ENCODE measurements around the gene NUDCD3.

The NUDCD3 gene

GRCh38 chr7:44372560-44373417 lies 117.7 kb downstream of the NUDCD3 start:
- Histone ChIP-seq H3K79me2 (ENCODE audit: control insufficient read depth, insufficient read depth, low read length, poor library complexity) (no peaks in the 10 kb centered on the region), H3K27me3 (ENCODE audit: insufficient read depth, low read length) (no peaks in the 10 kb centered on the region), H3K14ac (ENCODE audit: low read length) (no peak overlapping the region), H2AFZ (ENCODE audit: insufficient read depth, low read length, poor library complexity) (no peak overlapping the region), H3K36me3 (ENCODE audit: control insufficient read depth in 1 of 2, insufficient read depth in 2 of 2, low read length in 2 of 2) (no peaks in the 10 kb centered on the region), H3K79me1 (ENCODE audit: low read length) (no peaks in the 10 kb centered on the region), H3K23ac (ENCODE audit: low read length) (no peak overlapping the region), H2BK120ac (ENCODE audit: insufficient read depth, low read length, poor library complexity) (no peak overlapping the region), H3K4ac (ENCODE audit: low read depth, low read length) (no peak overlapping the region), H3K4me3 (ENCODE audit: low read depth, low read length) (no peak overlapping the region), H3K18ac (ENCODE audit: low read length) (no peak overlapping the region), H3K9ac (ENCODE audit: low read length) (no peak overlapping the region), H2BK12ac (ENCODE audit: low read length) (no peak overlapping the region), H3K4me1 (ENCODE audit: control insufficient read depth in 1 of 2, insufficient read depth in 2 of 2, low read length in 2 of 2) (no peaks in the 10 kb centered on the region), H3K4me2 (ENCODE audit: low read length) (no peak overlapping the region), H3K27ac (ENCODE audit: low read depth, low read length) (no peak overlapping the region), H4K91ac (ENCODE audit: low read depth, low read length) (no peak overlapping the region), H2AK5ac (ENCODE audit: low read length) (no peak overlapping the region), H4K8ac (ENCODE audit: low read depth, low read length) (no peak overlapping the region), H4K12ac (ENCODE audit: low read depth, low read length) (no peak overlapping the region), H3K9me3 (ENCODE audit: insufficient read depth, low read depth, low read length) (no peaks in the 10 kb centered on the region), H2BK5ac (ENCODE audit: low read depth, low read length, poor library complexity) (no peak overlapping the region)
- no peak for DNase-seq
- no CpG with 5 or more reads among the region's 5 CpGs for WGBS (ENCODE audit: extremely low coverage, insufficient coverage, insufficient read length)

DNA sequence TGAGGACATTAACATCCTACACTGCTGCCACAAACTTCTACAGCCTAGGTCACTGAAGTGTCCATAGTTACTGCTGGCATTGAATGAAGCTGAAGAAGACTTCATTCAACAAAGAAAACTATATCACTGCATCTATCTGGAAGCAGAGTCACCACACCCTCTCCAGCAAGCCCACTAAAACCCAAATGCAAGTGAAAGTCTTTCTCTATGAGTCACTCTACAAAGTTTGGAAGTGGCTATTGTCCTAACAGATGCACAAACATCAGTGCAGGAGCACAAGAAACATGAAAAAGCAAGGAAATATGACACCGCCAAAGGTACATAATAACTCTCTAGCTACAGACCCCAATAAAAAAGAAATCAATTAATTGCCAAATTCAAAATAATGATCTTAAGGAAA lies 121.6 kb downstream of the NUDCD3 start:
- DNase-seq: no peak
- H3K9ac ChIP-seq (ENCODE audit: low read length): no peak overlapping the region
- H2BK5ac ChIP-seq (ENCODE audit: low read depth, low read length, poor library complexity): no peak overlapping the region
- WGBS (ENCODE audit: extremely low coverage, insufficient coverage, insufficient read length): no CpG with 5 or more reads among the region's 1 CpG
- H3K4ac ChIP-seq (ENCODE audit: low read depth, low read length): no peak overlapping the region
- no peaks in the 10 kb centered on the region for H3K36me3 ChIP-seq (ENCODE audit: control insufficient read depth in 1 of 2, insufficient read depth in 2 of 2, low read length in 2 of 2)
- H3K79me1 ChIP-seq (ENCODE audit: low read length): no peaks in the 10 kb centered on the region
- no peaks in the 10 kb centered on the region for H3K9me3 ChIP-seq (ENCODE audit: insufficient read depth, low read depth, low read length)
- no peak overlapping the region for H3K4me3 ChIP-seq (ENCODE audit: low read depth, low read length)
- H4K8ac ChIP-seq (ENCODE audit: low read depth, low read length): no peak overlapping the region
- no peak overlapping the region for H2AFZ ChIP-seq (ENCODE audit: insufficient read depth, low read length, poor library complexity)
- H4K91ac ChIP-seq (ENCODE audit: low read depth, low read length): no peak overlapping the region
- no peak overlapping the region for H3K18ac ChIP-seq (ENCODE audit: low read length)
- no peaks in the 10 kb centered on the region for H3K27me3 ChIP-seq (ENCODE audit: insufficient read depth, low read length)
- no peaks in the 10 kb centered on the region for H3K4me1 ChIP-seq (ENCODE audit: control insufficient read depth in 1 of 2, insufficient read depth in 2 of 2, low read length in 2 of 2)
- no peak overlapping the region for H3K27ac ChIP-seq (ENCODE audit: low read depth, low read length)
- no peak overlapping the region for H2BK120ac ChIP-seq (ENCODE audit: insufficient read depth, low read length, poor library complexity)
- H3K4me2 ChIP-seq (ENCODE audit: low read length): no peak overlapping the region
- no peak overlapping the region for H4K12ac ChIP-seq (ENCODE audit: low read depth, low read length)
- H3K79me2 ChIP-seq (ENCODE audit: control insufficient read depth, insufficient read depth, low read length, poor library complexity): no peaks in the 10 kb centered on the region
- H2BK12ac ChIP-seq (ENCODE audit: low read length): no peak overlapping the region
- H3K14ac ChIP-seq (ENCODE audit: low read length): no peak overlapping the region
- H2AK5ac ChIP-seq (ENCODE audit: low read length): no peak overlapping the region
- no peak overlapping the region for H3K23ac ChIP-seq (ENCODE audit: low read length)

- Histone ChIP-seq H3K79me2 (ENCODE audit: control insufficient read depth, insufficient read depth, low read length, poor library complexity) (no peaks in the 10 kb centered on the region), H3K27me3 (ENCODE audit: insufficient read depth, low read length) (no peaks in the 10 kb centered on the region), H3K14ac (ENCODE audit: low read length) (no peak overlapping the region), H3K4me2 (ENCODE audit: low read length) (no peak overlapping the region), H3K23ac (ENCODE audit: low read length) (no peak overlapping the region), H3K9me3 (ENCODE audit: insufficient read depth, low read depth, low read length) (no peaks in the 10 kb centered on the region), H2AK5ac (ENCODE audit: low read length) (no peak overlapping the region), H3K18ac (ENCODE audit: low read length) (no peak overlapping the region), H3K9ac (ENCODE audit: low read length) (no peak overlapping the region), H2BK120ac (ENCODE audit: insufficient read depth, low read length, poor library complexity) (no peak overlapping the region), H2BK5ac (ENCODE audit: low read depth, low read length, poor library complexity) (no peak overlapping the region), H3K27ac (ENCODE audit: low read depth, low read length) (no peak overlapping the region), H4K8ac (ENCODE audit: low read depth, low read length) (no peak overlapping the region), H3K4me1 (ENCODE audit: control insufficient read depth in 1 of 2, insufficient read depth in 2 of 2, low read length in 2 of 2) (no peaks in the 10 kb centered on the region), H3K79me1 (ENCODE audit: low read length) (no peaks in the 10 kb centered on the region), H2BK12ac (ENCODE audit: low read length) (no peak overlapping the region), H3K36me3 (ENCODE audit: control insufficient read depth in 1 of 2, insufficient read depth in 2 of 2, low read length in 2 of 2) (no peaks in the 10 kb centered on the region), H3K4me3 (ENCODE audit: low read depth, low read length) (no peak overlapping the region), H4K91ac (ENCODE audit: low read depth, low read length) (no peak overlapping the region), H4K12ac (ENCODE audit: low read depth, low read length) (no peak overlapping the region), H3K4ac (ENCODE audit: low read depth, low read length) (no peak overlapping the region), H2AFZ (ENCODE audit: insufficient read depth, low read length, poor library complexity) (no peak overlapping the region)
- DNase-seq: no peak
Measured at GRCh38 chr7:44368455-44368854, 122.0 kb downstream of the NUDCD3 start.

- H3K4me1 ChIP-seq (ENCODE audit: control insufficient read depth in 1 of 2, insufficient read depth in 2 of 2, low read length in 2 of 2): no peaks in the 10 kb centered on the region
- no peak overlapping the region for H3K23ac ChIP-seq (ENCODE audit: low read length)
- no peak overlapping the region for H3K14ac ChIP-seq (ENCODE audit: low read length)
- no peak overlapping the region for H3K27ac ChIP-seq (ENCODE audit: low read depth, low read length)
- H2BK5ac ChIP-seq (ENCODE audit: low read depth, low read length, poor library complexity): no peak overlapping the region
- no peak overlapping the region for H3K18ac ChIP-seq (ENCODE audit: low read length)
- no peak overlapping the region for H2AK5ac ChIP-seq (ENCODE audit: low read length)
- H3K4me3 ChIP-seq (ENCODE audit: low read depth, low read length): no peak overlapping the region
- H3K79me2 ChIP-seq (ENCODE audit: control insufficient read depth, insufficient read depth, low read length, poor library complexity): no peaks in the 10 kb centered on the region
- H3K36me3 ChIP-seq (ENCODE audit: control insufficient read depth in 1 of 2, insufficient read depth in 2 of 2, low read length in 2 of 2): no peaks in the 10 kb centered on the region
- no CpG with 5 or more reads among the region's 5 CpGs for WGBS (ENCODE audit: extremely low coverage, insufficient coverage, insufficient read length)
- no peak overlapping the region for H3K9ac ChIP-seq (ENCODE audit: low read length)
- H3K9me3 ChIP-seq (ENCODE audit: insufficient read depth, low read depth, low read length): no peaks in the 10 kb centered on the region
- no peak overlapping the region for H2AFZ ChIP-seq (ENCODE audit: insufficient read depth, low read length, poor library complexity)
- no peak overlapping the region for H2BK12ac ChIP-seq (ENCODE audit: low read length)
- no peak overlapping the region for H4K12ac ChIP-seq (ENCODE audit: low read depth, low read length)
- H4K91ac ChIP-seq (ENCODE audit: low read depth, low read length): no peak overlapping the region
- H2BK120ac ChIP-seq (ENCODE audit: insufficient read depth, low read length, poor library complexity): no peak overlapping the region
- no peaks in the 10 kb centered on the region for H3K79me1 ChIP-seq (ENCODE audit: low read length)
- H4K8ac ChIP-seq (ENCODE audit: low read depth, low read length): no peak overlapping the region
- H3K4ac ChIP-seq (ENCODE audit: low read depth, low read length): no peak overlapping the region
- no peak overlapping the region for H3K4me2 ChIP-seq (ENCODE audit: low read length)
- H3K27me3 ChIP-seq (ENCODE audit: insufficient read depth, low read length): no peaks in the 10 kb centered on the region
- DNase-seq: no peak
Measured at GRCh38 chr7:44367475-44368043, 122.9 kb downstream of the NUDCD3 start.
